ENCODE measurements around the gene MBNL3. TPM values are rescaled to one million over a fixed set of nuclear protein-coding genes. Genes with fewer than 3 reads are reported as not detected.

Gene MBNL3
- total RNA-seq, 2 donors from 2014 or later: 36.8 to 40.5 TPM

GRCh38 chrX:132401935-132402334 lies 86.9 kb downstream of the MBNL3 start:
- Histone ChIP-seq H3K36me3 (no peaks in the 10 kb centered on the region), H3K4me1 (no peaks in the 10 kb centered on the region), H3K4me3 (no peak overlapping the region), H3K27me3 (no peaks in the 10 kb centered on the region), H3K9me3 (no peaks in the 10 kb centered on the region), H3K9ac (ENCODE audit: low read depth in 2 of 2, low read length in 2 of 2) (no peak overlapping the region), H3K27ac (no peak overlapping the region)
- DNase-seq: no peak
- no peak for TF ChIP-seq CTCF (IDR thresholded peaks at IDR 0.05)
- intact Hi-C loops (cut with DNase I): no loop called here

GRCh38 chrX:132400706-132401105 lies 88.1 kb downstream of the MBNL3 start:
- no peak for DNase-seq
- intact Hi-C loops (cut with DNase I): no loop called here
- no peaks in the 10 kb centered on the region for H3K4me1 ChIP-seq
- no peaks in the 10 kb centered on the region for H3K9me3 ChIP-seq
- H3K27me3 ChIP-seq: no peaks in the 10 kb centered on the region
- no peak for TF ChIP-seq CTCF (IDR thresholded peaks at IDR 0.05)
- H3K4me3 ChIP-seq: no peak overlapping the region
- no peak overlapping the region for H3K27ac ChIP-seq
- no peaks in the 10 kb centered on the region for H3K36me3 ChIP-seq
- no peak overlapping the region for H3K9ac ChIP-seq (ENCODE audit: low read depth in 2 of 2, low read length in 2 of 2)

GRCh38 chrX:132395645-132396044 lies 93.2 kb downstream of the MBNL3 start:
- Histone ChIP-seq H3K9me3 (no peaks in the 10 kb centered on the region), H3K4me1 (no peaks in the 10 kb centered on the region), H3K27me3 (no peaks in the 10 kb centered on the region), H3K9ac (ENCODE audit: low read depth in 2 of 2, low read length in 2 of 2) (no peak overlapping the region), H3K4me3 (no peak overlapping the region), H3K27ac (no peak overlapping the region), H3K36me3 (no peaks in the 10 kb centered on the region)
- DNase-seq: no peak
- no peak for TF ChIP-seq CTCF (IDR thresholded peaks at IDR 0.05)
- intact Hi-C loops (cut with DNase I): no loop called here

- no peak for TF ChIP-seq CTCF (IDR thresholded peaks at IDR 0.05)
- intact Hi-C loops (cut with DNase I): no loop called here
Measured at GRCh38 chrX:132395026-132395425, 93.8 kb downstream of the MBNL3 start.

GRCh38 chrX:132394591-132394990 lies 94.2 kb downstream of the MBNL3 start:
- no peak overlapping the region for H3K4me3 ChIP-seq
- no peak for DNase-seq
- no peaks in the 10 kb centered on the region for H3K27me3 ChIP-seq
- H3K9ac ChIP-seq (ENCODE audit: low read depth in 2 of 2, low read length in 2 of 2): no peak overlapping the region
- no peak for TF ChIP-seq CTCF (IDR thresholded peaks at IDR 0.05)
- H3K4me1 ChIP-seq: no peaks in the 10 kb centered on the region
- H3K9me3 ChIP-seq: no peaks in the 10 kb centered on the region
- intact Hi-C loops (cut with DNase I): no loop called here
- H3K36me3 ChIP-seq: no peaks in the 10 kb centered on the region
- H3K27ac ChIP-seq: no peak overlapping the region

More at GRCh38 chrX:132395026-132395425, 93.8 kb downstream of the MBNL3 start:
- H3K4me3 ChIP-seq: no peak overlapping the region
- no peak for DNase-seq
- H3K27ac ChIP-seq: no peak overlapping the region
- H3K36me3 ChIP-seq: no peaks in the 10 kb centered on the region
- H3K27me3 ChIP-seq: no peaks in the 10 kb centered on the region
- no peak overlapping the region for H3K9ac ChIP-seq (ENCODE audit: low read depth in 2 of 2, low read length in 2 of 2)
- H3K4me1 ChIP-seq: no peaks in the 10 kb centered on the region
- H3K9me3 ChIP-seq: no peaks in the 10 kb centered on the region

GRCh38 chrX:132393992-132394391 lies 94.8 kb downstream of the MBNL3 start:
- H3K27ac ChIP-seq: no peak overlapping the region
- H3K27me3 ChIP-seq: no peaks in the 10 kb centered on the region
- no peaks in the 10 kb centered on the region for H3K9me3 ChIP-seq
- no peaks in the 10 kb centered on the region for H3K4me1 ChIP-seq
- intact Hi-C loops (cut with DNase I): no loop called here
- no peak for TF ChIP-seq CTCF (IDR thresholded peaks at IDR 0.05)
- no peak overlapping the region for H3K4me3 ChIP-seq
- no peak for DNase-seq
- no peaks in the 10 kb centered on the region for H3K36me3 ChIP-seq
- no peak overlapping the region for H3K9ac ChIP-seq (ENCODE audit: low read depth in 2 of 2, low read length in 2 of 2)

Data from colonic mucosa (tissue), 4 donors.